DMS53 (cell line): ENCODE measurements around the gene TNIK.

Experiments
- DNase-seq: peaks from one replicate; lab custom pipeline; 2025; lab: John Stamatoyannopoulos, UW

Gene TNIK

DNA sequence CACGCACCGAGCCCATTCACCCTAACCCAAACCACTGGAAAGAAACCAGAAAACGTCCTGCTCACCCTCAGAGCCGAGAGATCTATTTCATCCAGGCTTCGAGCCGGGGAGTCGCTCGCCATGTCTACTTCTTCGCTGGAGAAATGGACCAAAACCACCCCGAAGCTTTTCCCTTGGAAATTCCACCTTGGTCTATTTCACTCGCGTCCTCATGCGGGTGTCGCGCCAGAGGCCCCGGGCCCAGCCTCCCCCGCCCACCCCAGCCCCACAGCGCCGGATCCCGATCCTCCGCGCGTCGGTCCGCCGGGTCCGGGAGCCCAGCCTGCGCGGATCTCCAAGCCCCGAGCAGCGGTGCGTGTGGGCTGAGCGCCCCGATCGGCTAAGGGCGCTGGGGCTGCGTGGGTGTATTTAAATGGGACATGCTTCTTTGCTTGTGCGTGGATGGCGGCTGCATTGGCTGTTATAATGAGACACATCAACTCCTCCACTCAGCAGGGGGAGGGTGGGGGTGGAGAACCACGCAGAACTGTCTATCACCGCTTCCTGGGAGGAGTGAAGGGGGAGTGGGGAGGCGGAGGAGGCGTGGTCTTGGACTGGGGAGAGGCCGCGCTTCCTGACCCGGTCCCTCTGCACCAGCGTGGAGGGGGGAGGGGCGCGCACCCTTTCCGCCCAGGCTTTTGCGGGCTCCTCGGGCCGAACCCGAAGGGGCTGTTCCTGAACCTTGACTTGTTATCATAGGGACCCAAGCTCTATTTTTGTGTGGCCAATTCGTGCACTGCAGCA lies at the start of gene TNIK:
Gene TNIK (minus strand): TSS at position 464 of the 783 bp plus-strand sequence. CDS start 342 bp downstream, at position 122.
- peak; percentile 87 for DNase-seq

DNA sequence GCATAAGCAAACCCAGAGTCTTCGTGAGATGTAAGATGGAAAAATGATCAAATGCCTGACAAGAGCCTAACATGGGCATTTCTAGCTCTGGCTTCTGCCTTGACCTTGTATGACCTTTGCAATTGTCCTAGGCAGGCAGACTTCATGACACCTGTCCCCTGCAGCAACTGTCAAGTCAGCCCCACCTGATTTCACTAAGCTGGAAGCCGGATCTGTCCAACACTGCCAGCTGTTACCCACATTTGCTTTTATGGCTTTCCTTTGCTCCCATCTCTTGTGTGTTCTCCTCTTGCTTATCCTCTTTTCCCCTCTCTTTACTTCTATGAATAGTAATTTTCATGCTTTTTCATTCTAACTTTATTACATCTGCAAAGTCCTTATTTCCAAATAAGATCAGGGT lies 48.5 kb upstream of the TNIK start:
- DNase-seq: no peak

DNA sequence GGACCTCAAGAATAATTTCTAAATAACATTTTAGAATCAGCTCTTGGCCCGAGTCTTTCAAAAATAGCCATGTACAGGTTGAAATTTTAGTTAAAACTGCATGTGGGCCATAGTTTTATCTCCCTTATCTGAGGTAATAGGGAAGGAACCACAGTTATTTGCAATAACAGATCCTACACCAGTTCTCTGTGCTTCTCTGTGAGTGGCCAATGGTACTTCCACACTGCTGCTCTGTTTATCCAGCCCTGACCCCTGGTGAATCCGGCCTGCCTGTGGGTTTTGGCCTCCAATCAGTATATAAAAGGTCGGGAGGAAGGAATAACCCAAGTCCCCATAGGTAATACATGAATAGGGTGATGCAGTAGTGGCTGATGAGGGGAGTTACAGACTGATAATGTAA lies 48.0 kb upstream of the TNIK start:
- DNase-seq: no peak

DNA sequence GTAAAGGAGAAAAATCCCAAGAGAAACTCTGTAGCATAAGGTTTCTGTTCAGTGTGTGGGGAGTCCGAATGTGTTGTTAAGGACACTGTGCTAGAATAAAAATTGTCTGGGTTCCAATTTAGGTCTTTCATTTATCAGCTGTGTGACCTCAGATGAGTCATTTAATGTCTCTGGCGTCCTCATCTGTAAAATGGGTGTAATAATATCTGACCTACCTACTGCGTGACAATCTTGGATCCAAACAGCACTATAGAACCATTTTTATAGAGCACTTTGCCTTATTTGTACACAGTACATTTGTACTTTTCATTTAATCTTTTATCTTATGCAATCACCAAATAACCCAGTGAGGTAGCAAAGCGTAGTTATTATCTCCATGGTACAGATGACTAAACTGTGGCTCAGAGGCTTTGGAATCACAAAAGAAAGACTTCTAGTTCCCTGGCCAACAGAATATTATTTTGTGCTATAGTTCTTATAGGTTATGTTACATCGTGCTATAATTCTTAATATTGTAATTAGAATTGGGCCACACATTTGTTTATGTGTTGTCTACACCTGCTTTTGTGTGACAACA lies 46.6 kb upstream of the TNIK start:
- DNase-seq: no peak

DNA sequence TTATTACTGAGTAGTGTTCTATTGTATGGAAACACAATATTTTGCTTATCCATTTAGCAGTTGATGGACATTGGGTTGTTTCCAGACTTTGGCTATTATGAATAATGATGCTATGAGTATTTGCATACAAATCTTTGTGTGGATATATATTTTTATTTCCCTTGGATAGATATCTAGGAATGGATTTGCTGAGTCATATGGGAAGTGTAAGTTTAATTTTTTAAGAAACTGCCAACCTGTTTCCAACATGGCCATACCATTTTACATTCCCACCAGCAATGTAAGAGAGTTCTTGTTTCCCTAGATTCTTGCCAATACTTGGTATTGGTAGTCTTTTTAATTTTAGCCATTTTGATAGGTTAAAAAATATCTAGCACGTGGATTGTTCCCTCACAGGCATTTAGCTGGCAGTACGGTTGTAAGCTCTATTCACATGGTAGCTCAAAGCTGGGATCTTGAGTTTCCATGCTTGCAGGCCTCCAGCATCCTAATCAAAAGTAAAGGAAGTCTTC lies 45.7 kb upstream of the TNIK start:
- DNase-seq: no peak

DNA sequence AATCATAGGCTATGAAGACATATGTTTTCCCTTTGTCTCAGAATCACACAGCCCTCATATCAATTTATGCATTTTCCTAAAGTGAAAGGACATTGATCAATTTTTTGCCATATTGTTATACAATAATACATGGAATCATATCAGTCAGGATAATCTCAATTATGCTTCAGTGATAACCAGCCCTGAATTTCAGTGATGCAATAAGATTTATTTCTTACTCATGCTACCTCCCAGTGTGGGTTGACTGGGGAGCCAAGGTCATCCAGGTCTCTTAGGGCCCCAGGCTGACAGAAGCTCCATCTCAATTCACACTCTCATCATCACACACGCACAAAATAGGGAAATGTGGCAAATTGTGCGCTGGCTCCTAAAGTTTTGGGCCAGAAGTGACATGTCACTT lies 44.2 kb upstream of the TNIK start:
- DNase-seq: no peak

DNA sequence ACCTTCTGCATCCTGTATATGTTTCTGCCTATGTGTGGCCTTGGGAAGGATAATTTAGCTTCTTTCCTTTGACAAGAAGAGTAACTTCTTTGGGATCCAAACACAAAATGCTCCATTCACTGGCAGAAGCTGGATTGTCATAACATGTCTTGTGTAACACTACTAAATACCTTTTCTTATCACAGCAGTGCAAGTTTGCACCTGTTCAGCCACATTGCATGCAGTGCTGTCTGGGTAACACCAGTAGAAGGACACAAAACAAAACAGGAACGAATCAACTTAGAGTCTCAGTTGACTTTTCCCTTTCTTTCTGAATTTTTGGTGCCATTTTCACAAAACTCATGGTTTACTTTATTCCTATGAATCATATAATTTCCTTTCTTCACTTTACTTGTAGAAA lies 43.6 kb upstream of the TNIK start:
- DNase-seq: no peak

DNA sequence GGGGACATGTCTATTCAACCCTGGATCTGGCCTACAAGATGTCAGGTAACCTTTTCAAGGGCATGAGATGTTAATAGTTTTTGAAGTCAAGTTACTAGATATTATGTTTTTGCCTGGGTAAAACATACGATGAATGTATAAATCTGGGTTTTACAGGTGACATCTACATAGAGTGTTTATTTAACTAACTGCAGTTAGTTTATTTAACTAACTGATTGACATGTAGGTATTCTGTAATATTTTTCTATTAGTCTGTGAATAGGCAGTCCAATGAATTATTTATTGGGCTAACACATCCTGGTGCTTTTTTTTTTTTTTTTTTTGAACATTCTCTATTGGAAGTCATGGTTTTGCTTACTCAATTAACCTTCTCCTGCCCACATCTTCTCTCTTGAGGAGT lies 38.7 kb upstream of the TNIK start:
- no peak for DNase-seq

DNA sequence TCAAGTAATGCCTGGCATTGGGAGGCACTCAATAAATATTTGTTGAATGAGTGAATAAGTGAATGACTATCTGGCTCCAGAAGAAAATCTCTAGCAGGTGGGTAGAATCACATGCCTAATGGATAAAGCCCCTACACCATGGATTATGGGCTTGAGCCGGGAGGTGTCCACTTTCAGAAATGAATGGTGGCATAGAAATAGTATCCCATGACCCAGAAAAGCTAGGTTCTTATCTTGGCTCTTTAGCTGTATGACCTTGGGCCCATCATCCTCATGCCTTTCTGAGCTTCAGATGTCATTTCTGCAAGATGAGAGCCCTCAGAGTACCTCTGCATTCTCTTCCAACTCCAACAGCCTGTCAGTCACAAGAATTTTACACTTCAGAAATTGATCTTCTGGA lies 37.3 kb upstream of the TNIK start:
- no peak for DNase-seq

DNA sequence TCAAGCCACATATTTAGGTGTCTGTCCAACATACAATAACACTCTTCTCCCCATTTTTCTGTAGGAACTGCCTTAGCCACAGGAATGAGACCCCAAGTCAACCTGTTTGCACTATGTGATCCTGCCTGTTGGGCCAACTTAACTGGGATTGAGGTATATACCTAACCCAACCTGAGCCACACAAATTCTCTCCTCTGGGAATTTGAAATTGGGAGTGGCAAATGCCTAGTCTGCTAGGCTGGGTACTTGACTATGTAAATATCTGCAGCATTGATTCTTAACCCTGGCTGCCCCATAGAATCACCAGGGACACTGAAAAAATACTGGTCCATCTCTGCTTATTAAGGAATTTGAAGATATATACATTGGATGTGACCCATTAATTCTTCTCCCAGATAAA lies 35.2 kb upstream of the TNIK start:
- DNase-seq: no peak

DNA sequence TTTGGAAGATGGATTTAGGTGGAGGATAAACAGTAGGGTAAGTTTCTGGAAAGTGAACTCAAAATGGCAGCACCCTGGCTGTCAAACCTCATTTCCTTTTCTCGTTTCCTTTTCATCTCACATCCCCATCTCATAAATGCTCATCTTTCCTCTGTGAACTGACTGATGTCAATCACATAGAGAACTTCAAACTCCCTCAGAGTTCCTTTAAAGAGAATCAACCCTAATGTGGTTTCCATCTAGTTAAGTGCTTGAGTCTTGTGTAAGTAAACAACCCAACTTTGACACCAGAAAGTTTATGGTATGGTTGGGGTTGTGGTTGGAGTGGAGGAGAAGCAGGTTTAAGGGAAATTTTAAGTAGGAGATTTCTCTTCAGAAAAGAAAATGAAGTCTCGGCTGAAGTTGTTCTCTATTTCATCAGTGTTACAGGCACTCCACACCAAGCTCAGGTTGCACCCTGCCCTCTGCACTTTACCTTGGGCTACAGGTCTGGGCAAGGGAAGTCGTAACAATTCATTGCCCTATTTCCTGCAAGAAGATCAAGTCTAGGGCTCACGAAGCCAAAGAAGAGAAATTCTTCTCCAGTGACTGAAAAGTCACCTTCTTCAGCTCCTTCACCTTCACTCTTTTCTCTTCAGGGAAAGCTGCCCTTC lies 34.4 kb upstream of the TNIK start:
- no peak for DNase-seq

DNA sequence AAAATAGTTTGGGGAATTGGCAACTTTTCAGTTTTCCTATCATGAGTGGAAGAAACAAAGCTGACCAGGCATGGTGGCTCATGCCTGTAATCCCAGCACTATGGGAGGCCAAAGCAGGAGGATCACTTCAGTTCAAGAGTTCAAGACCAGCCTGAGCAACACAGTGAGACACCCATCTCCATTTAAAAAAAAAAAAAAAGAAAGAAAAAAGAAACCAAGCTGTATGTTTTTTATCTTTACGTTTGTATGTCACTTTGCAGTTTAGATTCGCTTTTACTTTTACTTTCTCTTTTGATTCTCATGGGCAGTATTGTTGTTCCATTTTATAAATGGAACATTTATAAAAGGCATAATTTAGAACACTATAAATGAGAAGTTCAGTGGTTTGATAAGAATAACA lies 31.2 kb upstream of the TNIK start:
- no peak for DNase-seq

DNA sequence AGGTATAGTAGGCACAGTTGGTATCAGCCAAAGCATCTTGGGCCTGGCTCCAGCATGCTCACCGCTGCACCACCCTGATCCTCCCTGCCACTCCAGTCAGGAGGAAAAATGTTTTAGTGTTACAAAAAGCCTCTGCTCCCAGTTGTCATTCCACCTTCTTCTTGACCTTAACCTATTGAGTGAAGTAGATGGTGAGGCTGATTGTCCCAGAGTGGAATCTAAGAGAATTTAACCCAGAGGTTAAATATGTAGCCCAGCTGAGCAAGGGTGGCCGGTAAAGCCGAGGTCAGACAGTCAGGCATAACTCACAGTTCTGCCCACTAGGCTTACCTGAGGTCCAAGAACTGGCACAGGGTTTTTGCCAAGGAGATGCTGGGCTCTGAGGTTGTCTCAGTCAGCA lies 30.7 kb upstream of the TNIK start:
- DNase-seq: no peak

DNA sequence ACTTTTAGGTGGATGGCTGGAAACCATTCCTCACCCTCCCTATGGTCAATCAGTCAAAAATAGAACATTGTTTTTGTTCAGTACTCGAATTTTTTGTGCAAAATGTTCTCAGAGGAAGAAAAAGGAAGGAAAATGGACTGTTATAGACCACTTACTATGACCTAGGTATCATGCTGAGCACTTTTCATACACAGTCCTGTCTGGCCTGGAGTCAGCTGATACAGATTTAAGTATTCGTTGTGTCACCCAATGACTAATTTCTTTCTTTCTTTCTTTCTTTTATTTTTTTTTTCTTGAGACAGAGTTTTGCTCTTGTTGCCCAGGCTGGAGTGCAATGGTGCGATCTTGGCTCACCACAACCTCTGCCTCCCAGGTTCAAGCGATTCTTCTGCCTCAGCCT lies 29.1 kb upstream of the TNIK start:
- DNase-seq: no peak

DNA sequence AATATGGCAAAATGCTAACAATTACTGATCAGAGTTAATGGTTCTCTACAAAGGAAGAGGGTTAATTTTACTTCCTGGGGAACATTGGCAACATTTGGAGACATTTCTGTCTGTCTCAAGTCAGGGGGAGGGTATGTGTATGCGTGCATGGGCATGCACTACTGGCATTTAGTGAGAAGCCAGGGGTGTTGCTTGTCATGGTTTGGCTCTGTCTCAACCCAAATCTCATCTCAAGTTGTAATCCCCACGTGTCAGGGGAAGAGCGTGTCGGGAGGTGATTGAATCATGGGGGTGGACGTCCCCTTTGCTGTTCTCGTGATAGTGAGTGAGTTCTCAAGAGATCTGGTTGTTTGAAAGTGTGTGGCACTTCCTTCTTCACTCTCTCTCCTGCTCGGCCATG lies 28.3 kb upstream of the TNIK start:
- no peak for DNase-seq

DNA sequence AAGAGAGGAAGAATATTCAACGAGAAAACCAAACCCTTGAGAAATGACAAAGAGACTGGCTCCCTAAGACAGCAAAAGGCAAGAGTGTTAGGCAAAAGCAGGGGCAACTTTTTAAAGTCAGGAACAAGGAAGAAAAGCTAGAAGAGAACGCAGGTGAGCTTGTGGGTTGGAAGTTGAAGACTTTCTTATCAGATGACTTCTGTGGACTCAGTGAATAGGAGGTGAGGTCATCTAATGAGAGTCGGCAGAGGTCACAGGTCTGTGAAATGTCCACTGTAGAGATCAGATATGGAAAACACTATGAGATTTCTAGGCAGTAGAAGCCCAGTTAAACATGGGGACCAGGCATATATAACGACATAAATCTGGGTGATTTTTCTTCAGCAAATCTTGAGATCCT lies 27.2 kb upstream of the TNIK start:
- no peak for DNase-seq

DNA sequence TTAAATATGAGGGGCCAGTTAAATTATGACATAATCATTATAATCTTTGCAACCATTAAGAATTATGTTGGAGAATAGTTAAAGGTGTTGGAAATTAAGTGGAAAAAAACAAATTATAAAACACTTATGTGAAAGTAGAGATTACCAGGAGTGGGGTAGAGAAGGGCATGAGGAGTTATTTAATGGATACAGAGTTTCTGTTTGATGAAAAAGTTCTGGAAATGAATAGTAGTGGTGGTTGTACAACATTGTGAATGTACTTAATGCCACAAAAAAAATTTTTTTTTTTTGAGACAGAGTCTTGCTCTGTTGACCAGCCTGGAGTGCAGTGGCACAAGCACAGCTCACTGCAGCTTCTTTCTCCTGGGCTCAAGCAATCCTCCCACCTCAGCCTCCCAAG lies 25.1 kb upstream of the TNIK start:
- no peak for DNase-seq

DNA sequence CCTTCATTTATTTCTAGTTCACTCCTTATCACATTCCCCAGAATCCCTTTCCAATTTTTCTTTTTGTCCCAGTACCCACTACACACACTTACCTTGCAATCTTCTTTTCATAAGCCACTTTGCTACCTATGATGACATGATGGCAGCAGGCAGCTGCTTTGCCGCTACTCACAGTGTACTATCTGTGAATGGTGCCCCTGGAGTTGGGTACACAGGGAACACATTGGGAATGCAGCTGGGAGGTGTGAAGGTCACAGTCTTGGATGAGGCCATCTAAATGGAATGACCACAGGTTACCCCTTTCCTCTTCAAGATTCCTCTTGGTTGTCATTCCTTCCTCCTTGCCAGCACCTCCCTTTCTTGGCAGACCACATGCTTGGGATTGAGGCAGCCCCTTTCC lies 20.8 kb upstream of the TNIK start:
- DNase-seq: no peak

DNA sequence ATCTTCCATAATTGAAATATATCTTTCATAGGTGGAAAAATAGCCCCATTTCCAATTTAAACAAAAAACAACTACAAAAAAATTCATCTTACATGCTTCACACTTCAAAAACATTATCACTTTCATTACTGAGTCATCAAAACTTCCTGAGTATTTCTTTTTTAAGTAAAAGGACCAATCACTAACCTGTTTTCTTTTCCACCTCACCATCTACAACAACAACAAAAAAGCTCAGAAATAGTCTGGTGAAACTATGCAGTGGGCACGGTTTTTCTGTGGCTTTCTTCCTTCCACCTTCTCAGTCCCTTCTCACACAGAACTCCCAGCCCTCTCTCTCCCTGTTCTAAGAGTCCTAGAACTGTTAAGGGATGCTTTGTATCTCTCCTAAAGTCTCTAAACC lies 20.3 kb upstream of the TNIK start:
- DNase-seq: no peak

DNA sequence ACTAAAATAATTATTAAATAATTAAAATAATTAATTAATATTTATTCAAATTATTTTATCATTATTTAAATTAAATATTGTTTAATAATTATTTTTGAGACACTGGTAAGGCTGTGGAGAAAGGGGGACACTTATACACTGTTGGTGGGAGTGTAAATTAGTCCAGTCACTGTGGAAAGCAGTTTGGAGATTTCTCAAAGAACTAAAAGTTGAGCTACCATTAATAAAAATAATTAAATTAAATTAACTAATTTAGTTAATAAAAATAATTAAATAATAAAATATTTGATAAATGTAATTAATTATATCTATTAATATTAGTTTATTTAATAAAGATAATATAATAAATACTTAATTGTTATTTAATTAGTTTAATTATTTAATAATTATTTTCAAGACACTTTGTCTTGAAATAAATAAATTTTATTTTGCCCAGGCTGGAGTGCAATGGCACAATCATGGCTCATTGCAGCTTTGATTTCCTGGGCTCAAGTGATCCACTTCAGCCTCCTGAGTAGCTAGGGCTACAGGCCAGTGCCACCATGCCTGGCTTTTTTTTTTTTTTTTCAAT lies 16.4 kb upstream of the TNIK start:
- DNase-seq: no peak

DNA sequence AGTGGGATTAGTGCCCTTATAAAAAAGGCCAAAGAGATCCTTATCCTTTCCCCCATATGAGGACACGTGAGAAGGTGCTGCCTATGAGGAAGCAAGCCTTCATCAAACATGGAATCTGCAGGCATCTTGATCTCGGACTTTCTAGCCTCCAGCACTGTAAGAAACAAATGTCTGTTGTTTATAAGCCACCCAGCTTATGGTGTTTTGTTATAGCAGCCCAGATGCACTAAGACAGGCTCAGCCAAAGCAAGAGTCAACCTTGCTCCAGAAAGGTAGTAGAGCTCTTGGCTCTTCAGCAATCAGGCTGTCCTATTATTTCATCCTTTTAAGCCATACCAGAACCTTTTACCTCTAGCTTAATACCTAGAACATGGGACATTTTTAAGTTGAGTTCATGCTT lies 12.3 kb upstream of the TNIK start:
- no peak for DNase-seq

DNA sequence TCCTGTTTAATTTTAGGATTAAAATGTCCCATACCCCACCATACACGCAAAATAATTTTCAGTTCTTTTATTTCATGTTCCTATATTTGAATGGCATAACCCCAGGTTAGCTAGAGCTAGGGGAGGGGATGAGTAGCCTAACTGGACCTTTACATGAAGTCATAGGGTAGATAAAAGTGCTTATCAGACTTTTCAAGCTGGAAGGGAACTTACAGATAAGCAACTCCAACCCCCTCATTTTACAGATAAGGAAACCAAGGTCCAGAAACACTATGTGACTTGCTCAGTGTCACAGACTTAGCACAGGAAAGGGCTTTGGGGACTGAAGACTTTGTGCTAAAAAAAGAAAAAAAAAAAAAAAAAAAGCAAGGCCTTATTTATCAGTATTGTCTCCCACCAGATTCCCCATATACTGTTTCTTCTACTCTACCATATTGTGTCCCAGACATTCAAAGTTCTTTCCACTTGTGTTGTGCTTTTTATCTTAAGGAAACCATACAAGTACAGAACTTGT lies 10.6 kb upstream of the TNIK start:
- DNase-seq: no peak

DNA sequence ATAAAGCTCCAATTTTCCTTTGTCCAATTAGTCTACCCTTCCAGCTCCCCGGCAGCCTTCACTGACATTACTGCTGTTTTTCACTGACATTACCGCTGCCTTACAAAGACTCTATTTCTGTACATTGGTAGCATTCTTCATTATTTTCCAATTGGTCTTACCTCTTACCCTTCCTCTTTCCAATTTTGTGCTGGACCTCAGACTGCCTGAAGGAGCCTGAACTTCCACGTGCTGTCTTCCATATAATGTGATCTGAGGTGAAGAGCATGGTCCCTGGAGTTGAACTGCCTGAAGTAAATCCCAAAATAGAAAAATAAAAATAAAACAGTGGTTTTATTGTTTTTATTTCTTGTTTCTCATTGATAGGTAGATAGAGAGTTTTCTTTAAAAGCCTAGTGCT lies 9.2 kb upstream of the TNIK start:
- DNase-seq: no peak
